Stimulated activated CD4-positive, alpha-beta T cell treated with anti-CD3 and anti-CD28 coated beads, TNF-alpha, amount 100 ng/mL, for 1 hour (primary cell): Measurements from ENCODE around the gene HIRIP3.
"Not testable (repeated sequence)": the region's sequence is repeated elsewhere in the genome, so short reads cannot be mapped to it uniquely, and the experiment has no call there.

Experiments used
- DNase-seq, 3 donors: peaks; one replicate each; pipeline ENCODE4 v3.0.0-alpha.2; 2020; ENCODE audit warnings: low read depth in 3 of 3, low spot score in 1 of 3

HIRIP3 gene, protein sequence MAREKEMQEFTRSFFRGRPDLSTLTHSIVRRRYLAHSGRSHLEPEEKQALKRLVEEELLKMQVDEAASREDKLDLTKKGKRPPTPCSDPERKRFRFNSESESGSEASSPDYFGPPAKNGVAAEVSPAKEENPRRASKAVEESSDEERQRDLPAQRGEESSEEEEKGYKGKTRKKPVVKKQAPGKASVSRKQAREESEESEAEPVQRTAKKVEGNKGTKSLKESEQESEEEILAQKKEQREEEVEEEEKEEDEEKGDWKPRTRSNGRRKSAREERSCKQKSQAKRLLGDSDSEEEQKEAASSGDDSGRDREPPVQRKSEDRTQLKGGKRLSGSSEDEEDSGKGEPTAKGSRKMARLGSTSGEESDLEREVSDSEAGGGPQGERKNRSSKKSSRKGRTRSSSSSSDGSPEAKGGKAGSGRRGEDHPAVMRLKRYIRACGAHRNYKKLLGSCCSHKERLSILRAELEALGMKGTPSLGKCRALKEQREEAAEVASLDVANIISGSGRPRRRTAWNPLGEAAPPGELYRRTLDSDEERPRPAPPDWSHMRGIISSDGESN

GRCh38 chr16:29995324-29995910, at the start of gene HIRIP3:
Gene HIRIP3, minus strand, starts transcription at chr16:29995617. Its CDS starts 12 bp downstream, at chr16:29995605.
- peak; percentile 60 to 78 (median 71) for DNase-seq

- no peak for DNase-seq
These were observed 46.4 kb upstream of the HIRIP3 start for GRCh38 chr16:30041841-30042240.

GRCh38 chr16:30040690-30041089, 45.3 kb upstream of the HIRIP3 start:
- not testable (repeated sequence) for DNase-seq

DNA sequence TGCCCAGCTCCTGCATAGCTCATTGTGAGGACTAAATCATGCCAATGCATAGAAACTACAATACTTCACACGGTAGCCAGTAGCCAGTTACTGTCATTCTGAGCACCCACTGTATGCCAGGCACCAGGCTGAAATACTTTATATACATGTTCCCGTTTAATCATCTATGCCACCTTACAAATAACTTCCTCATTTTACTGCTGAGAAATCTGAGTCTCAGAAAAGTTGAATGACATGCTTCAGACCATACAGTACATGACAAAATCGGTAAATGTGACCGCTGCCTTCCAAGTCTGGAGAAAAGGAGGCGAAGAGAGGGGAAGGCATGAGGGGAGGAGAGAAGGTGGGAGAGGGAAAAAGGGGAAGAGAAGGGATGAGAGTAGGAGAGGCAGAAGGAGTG, 44.8 kb upstream of the HIRIP3 start:
- DNase-seq = no peak

DNA sequence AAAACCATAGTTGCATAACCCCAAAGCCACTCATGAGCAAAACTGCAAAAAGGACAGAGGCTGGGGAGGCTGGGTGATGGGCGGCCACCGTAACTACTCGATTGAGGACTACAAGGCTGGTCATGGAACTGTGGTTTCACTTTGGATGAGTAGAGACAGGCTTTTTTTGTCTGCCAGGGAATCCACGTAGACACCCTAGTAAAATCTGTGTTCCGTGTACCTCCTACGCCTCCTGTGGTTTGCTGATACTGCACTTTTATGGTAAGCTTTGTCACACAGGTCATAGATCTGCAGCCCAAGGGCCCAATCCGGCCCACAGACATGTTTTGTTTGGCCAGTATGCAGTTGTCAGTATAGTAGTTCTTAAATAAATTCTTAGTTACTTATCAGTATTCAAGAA, 37.9 kb upstream of the HIRIP3 start:
- no peak for DNase-seq

- DNase-seq = peak; percentile 23 to 37 (median 27)
These were observed 36.8 kb upstream of the HIRIP3 start for GRCh38 chr16:30032083-30032819.

DNA sequence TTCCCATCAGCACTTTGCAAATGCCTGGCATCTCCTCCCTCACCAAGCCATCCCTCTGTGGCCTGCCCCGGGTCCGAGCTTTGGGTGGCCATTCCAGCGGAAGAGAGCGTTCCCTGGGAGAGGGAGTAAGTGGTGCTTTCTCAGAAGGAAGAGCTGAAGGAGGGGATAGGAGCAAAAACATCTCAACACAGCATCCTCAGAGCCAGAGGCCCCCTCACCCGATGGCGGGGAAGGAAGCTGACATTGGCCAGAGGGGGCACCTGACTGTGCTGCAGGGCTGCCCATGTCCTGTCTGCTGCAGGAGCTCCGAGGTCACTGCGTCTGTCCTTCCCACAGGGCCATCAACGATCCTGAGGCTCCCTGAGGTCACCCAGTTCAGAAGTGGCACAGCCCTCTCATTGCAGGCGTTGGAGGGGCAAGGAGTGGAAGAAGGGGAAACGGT, 36.1 kb upstream of the HIRIP3 start:
- DNase-seq = no peak

DNA sequence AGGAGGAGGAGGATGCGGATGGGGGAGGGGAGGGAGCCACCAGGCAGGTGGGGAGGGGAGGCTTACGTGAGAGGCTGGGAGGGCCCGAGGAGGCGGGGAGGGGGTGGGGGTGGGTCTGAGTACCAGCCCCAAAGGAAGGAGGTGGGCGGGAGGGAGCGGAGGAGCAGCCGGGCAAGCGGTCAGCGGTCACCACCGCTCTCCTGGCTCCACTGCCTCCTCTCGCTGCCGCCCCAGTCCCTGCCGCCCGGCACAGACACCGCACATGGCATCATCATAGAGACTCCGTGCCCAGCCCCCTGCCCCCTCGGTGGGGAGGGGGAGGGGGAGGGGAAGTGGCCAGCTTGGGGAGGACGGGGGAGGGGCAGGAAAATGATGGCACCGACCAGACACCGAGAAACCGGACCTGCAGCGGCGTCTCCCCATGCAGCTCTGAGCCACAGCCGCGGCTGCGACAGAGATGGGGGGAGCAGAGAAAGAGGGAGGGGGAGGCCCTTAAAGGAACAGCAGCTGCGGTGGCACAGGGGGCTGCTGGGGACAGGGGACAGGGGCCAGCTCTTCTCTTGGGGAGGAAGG, 35.5 kb upstream of the HIRIP3 start, which contains the start of gene TLCD3B:
Gene TLCD3B (minus strand): TSS at position 431 of the 573 bp plus-strand sequence. CDS start 744 bp downstream, outside the sequence.
- DNase-seq = no peak

DNA sequence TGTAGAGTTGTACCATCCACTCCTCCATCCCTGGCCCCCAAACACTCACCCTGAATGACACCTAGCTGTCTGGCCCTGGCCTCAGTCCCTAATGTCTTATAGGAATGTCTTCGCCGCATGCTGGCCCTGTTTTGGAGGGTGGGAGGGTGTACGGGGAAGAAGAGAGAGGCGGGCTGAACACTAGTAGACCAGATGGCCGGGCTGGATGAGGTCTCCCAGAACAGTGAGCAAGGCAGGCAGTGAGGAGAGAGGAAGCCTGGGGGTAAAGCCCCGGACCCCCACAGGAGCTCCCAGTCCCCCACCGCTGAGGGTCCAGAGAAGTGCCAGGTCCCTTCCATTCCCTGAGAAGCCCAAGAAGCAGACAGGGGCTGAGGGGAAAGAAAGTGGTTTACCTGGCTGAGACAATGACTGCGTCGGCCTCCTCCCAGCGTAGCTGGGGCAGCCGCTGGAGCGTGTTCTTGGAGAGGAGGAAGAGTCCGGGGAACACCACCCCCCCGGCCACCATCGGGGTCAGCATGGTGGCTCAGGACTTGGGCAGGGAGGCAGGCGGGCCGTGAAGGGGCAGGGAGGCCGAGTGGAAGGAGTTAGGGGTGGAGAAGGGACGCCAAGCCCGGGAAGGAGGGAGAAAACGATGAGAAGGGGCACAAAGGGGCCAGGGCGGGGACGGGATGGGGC, 34.7 kb upstream of the HIRIP3 start:
- DNase-seq = no peak

- no peak for DNase-seq
These were observed 33.1 kb upstream of the HIRIP3 start for GRCh38 chr16:30028438-30029076.

- no peak for DNase-seq
These were observed 32.4 kb upstream of the HIRIP3 start for GRCh38 chr16:30027588-30028437.

DNA sequence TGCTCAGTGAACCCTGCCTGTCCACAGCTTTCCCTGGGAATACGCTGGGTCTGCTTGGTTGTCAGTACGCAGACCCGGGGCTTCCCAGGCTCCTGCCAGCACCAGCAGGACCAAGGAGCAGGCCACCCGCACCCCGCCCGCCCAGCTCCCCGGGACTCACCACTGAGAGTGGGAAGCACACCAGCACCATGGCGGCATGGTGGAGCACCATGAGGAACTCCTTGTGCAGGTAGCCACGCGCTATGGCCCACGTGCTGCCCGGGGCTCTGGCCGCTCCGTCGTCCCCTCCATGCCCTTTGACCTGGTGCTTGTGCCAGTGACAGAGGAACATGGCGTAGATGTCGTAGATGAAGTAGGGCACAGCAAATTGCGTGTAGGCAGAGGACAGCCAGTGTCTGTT, 31.0 kb upstream of the HIRIP3 start:
- DNase-seq = no peak

- DNase-seq = no peak
These were observed 30.2 kb upstream of the HIRIP3 start for GRCh38 chr16:30025574-30025973.

DNA sequence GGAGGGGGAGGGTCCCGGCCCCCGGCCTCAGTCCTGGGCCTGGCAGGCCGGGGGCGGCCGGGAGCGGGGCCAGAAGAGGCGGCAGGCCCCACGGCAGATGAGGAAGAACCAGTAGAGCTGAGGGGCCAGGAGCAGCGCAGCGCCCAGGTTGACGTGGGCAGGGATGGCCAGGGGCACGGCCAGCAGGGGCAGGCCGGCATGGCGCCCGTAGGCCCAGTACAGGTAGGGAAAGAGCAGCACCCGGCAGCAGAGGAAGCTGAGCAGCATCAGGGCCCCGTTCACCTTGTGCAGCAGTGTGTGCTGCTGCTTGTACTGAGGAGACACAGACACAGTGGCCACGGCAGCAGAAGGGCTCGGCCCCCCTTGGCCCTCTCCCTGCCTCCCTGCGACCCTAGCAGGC, 29.7 kb upstream of the HIRIP3 start:
- DNase-seq = no peak

- no peak for DNase-seq
These were observed 29.0 kb upstream of the HIRIP3 start for GRCh38 chr16:30024451-30024850.

DNA sequence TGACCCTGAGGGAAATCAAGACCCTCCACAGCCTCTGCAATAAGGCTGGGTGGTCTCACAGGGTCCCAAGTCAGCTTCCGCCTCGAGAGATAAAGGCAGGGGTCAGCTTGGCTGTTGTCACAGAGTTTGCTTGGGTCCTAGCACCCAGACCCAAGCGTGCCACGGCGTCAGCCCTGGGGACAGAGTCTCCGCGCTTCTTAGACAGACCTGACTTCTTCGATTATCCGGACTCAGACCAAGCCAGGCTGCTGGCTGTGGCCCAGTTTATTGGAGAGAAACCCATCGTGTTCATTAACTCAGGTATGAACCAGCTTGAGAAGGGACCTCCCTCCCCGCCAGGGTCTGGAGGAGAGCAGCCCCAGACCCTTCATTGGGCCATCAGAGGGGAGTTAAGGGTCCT, 28.2 kb upstream of the HIRIP3 start:
- no peak for DNase-seq

DNA sequence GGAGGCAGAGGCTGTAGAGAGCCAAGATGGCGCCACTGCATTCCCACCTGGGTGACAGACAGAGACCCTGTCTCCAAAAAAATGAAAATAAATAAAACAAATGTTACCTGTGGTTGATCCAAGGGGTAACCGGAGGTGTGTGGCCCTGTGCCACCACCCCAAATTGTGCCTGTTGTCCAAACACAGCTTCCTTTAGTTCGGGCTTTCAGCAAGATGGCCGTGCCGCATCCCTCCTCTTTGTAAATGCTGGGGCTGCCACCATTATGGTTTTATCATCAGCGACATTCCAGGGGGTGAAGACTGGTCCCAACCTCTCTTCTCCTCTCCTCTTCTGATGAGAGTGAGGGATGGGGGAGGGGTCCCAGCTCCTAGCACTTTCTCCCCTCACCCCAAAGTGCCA, 27.5 kb upstream of the HIRIP3 start, which contains the start of gene C16orf92:
Gene C16orf92 (plus strand): TSS at position 312 of the 400 bp plus-strand sequence. CDS start 143 bp downstream, outside the sequence.
- DNase-seq = no peak

DNA sequence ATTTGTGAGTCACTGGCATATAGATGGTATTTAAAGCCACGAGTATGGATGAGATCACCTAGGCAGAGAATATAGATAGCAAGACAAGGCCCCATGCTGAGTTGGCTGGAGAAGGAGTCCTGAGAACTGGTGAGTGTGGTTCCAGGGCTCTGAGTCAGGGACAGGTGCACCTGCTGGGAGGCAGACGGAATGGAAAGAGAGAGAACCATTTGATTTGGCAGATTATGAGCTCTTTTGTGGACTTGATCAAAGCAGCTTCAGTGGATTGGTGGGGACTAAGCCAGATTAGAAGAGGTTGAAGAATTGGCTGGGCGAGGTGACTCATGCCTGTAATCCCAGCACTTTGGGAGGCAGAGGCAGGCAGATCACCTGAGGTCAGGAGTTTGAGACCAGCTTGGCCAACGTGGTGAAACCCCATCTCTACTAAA, 23.3 kb upstream of the HIRIP3 start:
- no peak for DNase-seq

- not testable (repeated sequence) for DNase-seq
These were observed 22.5 kb upstream of the HIRIP3 start for GRCh38 chr16:30017937-30018336.
